NCI-H1105 treated with DMSO at 0.1 percent for 48 hours (cell line): ENCODE data around the gene PRR19.

Experiments
- DNase-seq: peaks from one replicate; lab custom pipeline; 2025; lab: John Stamatoyannopoulos, UW

Gene PRR19

GRCh38 chr19:42295831-42296525 is 6.0 kb upstream of the PRR19 start:
- DNase-seq = peak; percentile 62

GRCh38 chr19:42297039-42297438 is 4.9 kb upstream of the PRR19 start:
- DNase-seq = no peak

GRCh38 chr19:42303101-42303464 is 1.2 kb downstream of the PRR19 start:
- DNase-seq = no peak

DNA sequence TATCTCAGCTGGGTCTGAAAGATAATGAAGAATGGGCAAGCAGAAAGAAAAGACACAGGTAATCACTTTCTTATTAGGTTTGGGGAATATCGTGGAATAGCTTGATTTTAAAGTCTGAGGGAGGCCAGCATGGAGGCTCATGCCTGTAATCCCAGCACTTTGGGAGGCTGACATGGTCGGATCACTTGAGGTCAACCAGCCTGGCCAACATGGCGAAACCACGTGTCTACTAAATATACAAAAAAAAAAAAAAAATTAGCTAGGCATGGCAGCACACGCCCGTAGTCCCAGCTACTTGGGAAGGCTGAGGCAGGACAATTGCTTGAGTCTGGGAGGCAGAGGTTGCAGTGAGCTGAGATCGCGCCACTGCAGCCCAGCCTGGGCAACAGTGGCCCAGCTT is 1.9 kb downstream of the PRR19 start:
- no peak for DNase-seq

- DNase-seq = no peak
Observed at GRCh38 chr19:42306646-42307045, 4.7 kb downstream of the PRR19 start.

DNA sequence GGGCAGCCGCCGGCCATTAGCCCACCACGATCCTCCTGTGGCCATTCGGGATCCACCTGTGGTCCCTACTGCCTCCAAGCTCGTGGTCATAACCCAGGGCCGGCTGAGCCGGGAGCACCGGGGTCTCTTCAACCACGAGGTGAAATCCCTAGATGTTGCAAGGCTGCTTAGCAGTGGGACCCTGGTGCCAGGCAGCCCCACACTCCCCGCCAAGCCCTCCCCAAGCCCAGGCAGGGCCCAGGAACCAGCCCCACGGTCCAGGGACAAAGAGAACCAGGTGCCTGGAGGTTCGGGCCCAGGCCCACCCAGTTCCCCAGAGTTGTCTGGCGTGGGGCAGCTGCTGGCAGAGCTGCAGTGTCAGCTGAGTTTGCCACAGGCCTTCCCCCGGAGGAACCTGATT is 7.8 kb downstream of the PRR19 start:
- no peak for DNase-seq

DNA sequence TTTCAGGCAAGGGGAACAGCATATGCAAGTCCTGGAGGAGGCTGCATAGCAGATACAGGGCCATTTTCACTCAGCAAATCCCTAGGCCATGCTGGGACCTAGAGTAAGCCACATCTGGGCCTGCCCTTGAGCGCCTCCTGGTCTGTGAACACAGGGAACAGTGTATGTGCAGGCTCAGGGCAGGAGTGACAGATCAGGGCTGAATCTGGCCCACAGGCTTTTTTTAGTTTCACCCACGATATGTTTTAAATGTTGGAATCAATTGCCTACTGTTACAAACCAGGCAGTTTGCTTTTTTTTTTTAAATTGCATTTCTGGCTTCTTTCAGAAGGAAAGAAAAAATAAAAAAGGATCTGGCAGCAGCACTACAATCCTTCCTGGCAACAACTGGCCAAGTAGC is 9.7 kb downstream of the PRR19 start:
- DNase-seq = no peak

GRCh38 chr19:42312370-42312769 is 10.4 kb downstream of the PRR19 start:
- DNase-seq = no peak

DNA sequence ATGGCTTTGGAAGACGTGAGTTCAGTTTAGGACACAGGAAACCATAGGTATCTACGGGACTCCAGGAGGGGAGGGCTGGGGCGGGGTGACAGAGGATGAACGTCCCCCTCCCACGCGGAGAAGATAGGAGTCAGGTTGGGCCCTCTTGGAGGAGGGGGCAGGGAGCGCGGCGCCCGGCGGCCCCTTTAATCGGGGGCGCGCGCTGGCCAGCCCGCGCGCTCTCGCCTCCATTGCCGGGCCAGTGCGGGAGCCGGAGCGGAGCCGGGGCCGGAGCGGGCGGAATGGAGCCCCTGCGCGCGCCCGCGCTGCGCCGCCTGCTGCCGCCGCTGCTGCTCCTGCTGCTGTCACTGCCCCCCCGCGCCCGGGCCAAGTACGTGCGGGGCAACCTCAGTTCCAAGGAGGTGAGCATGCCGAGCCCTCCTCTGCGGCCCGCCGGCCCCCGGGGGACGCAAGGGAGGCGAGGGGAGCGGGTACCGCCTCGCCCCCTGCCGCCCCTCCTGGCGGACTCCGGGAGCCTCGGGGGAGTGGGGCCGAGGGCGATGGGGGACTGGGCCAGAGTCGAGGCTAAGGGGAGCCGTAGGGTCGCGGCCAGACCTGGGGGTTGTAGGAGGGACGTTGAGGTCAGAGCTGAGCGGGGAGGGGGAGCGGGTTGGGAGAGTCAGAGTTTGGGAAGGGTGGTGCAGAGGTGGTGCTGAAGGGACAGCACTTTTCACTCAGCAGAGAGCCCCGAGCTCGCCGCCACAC is 11.3 kb downstream of the PRR19 start, which contains the start of gene TMEM145:
TSS of gene TMEM145 (plus strand) at position 214 of the 744 bp plus-strand sequence. CDS start at position 282, 68 bp downstream.
- DNase-seq = peak; percentile 62

DNA sequence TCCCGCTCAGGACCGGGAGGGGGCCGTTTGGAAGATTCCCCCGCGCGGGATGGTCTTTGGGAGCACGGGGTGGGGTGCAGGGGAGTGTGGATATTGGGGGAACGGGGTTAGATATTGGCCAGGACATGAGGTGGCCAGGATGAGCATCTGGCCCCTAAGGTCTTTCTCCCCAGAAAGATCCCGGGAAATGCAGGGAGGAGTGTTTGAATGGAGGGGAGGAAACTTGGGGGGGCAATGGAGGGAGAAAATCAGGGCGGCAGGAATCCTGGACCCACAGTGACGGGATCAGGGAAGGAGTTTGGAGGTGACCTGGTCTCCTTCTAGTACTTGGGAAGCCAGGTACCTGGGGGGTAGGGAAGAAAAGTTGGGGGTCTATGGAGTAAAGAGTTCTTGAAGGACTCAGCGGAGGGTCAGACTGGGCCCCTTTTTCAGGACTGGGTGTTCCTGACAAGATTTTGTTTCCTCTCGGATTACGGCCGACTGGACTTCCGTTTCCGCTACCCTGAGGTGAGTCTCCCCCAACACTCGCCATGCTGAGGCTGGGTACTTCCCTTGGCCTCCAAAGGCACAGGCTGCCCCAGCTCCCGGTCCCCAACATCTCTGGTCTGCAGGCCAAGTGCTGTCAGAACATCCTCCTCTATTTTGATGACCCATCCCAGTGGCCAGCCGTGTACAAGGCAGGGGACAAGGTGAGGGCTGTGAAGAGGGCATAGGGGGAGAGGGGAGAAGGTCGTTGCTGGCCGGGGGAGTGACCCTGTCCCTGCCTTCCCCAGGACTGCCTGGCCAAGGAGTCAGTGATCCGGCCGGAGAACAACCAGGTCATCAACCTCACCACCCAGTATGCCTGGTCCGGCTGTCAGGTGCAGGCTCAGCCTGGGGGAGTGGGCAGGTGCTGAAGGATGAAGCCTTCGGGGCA is 12.2 kb downstream of the PRR19 start:
- no peak for DNase-seq

GRCh38 chr19:42315024-42315423 is 13.1 kb downstream of the PRR19 start:
- no peak for DNase-seq

DNA sequence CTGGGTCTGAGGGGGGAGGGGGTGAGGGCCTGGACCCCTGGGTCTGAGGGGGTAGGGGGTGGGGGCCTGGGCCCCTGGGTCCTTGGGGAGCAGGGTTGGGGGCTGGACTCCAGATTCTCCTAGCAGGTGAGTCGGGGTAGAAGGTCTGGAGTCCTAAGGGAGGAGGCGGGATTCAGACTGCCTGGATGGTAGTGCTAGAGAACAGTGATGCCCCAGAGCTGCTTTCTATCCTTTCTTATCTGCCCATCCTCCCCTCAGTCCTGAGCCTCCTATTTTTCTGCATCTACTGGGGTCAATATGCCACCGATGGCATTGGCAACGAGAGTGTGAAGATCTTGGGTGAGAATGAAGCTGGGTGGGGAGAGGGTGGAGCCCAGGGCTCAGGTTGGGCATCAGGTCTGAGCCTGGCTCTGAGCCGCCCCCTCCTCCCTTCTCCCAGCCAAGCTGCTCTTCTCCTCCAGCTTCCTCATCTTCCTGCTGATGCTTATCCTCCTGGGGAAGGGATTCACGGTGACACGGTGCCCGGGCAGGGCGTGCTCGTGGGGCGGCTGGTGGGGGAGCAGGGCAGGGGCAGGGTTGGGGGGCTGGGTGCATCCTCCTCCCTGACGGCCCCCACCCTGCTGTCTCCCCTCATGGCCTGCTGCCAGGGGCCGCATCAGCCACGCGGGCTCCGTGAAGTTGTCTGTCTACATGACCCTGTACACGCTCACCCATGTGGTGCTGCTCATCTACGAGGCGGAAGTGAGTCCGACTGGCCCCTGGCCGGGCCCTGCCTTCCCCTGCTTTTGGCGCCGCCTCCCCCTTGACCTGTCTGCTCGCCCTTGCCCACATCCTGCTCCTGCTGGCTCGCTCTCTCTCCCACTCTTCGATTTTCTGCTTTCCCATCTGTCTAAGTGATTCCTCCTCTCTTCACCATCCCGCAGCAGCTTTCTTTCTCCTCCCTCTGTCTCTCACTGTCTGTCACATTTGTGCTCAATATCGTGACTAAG is 14.6 kb downstream of the PRR19 start:
- no peak for DNase-seq

DNA sequence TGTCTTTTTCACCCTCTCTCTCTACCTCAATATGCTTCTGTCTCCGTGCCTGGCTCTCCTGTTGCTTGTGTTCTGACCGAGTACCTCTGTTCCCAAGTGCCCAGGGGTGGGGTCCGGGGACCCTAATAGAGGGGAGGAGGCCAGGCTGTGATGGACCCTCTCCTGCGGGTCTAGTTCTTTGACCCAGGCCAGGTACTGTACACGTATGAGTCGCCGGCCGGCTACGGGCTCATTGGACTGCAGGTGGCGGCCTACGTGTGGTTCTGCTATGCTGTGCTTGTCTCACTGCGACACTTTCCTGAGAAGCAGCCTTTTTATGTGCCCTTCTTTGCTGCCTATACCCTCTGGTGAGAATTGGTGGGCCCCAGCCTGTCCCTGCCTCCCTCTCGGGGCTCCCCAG is 15.6 kb downstream of the PRR19 start:
- DNase-seq = no peak

DNA sequence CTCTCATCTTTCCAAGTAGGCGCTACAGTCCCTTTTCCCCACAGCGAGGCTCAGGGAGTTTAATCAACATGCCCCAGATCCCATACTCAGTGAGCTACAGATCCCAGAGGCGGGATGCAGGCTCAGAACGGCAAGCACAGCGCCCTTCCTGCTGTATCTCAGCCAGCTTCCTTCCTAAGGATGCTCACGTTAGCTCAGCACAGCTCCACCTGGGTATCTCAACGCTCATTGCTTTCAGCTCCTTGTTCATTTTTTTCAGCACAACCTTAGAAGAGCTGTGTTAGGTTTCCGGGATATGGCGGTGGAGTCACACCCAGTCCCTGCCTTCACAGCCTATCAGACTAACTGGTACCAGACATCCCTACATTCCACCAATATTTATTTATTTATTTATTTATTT is 20.4 kb downstream of the PRR19 start:
- no peak for DNase-seq

DNA sequence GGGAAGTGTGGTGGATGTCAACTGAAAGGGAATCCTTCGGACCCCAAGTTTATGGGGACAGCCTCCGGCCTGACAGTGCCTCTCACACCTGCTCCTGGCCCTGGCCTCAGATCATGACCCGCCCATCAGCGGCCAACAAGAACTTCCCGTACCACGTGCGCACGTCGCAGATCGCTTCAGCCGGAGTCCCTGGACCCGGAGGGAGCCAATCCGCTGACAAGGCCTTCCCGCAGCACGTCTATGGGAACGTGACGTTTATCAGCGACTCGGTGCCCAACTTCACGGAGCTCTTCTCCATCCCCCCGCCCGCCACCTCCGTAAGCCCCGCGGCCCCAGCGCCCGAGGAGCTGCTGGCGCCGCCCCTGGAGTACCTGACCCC is 21.5 kb downstream of the PRR19 start:
- no peak for DNase-seq

DNA sequence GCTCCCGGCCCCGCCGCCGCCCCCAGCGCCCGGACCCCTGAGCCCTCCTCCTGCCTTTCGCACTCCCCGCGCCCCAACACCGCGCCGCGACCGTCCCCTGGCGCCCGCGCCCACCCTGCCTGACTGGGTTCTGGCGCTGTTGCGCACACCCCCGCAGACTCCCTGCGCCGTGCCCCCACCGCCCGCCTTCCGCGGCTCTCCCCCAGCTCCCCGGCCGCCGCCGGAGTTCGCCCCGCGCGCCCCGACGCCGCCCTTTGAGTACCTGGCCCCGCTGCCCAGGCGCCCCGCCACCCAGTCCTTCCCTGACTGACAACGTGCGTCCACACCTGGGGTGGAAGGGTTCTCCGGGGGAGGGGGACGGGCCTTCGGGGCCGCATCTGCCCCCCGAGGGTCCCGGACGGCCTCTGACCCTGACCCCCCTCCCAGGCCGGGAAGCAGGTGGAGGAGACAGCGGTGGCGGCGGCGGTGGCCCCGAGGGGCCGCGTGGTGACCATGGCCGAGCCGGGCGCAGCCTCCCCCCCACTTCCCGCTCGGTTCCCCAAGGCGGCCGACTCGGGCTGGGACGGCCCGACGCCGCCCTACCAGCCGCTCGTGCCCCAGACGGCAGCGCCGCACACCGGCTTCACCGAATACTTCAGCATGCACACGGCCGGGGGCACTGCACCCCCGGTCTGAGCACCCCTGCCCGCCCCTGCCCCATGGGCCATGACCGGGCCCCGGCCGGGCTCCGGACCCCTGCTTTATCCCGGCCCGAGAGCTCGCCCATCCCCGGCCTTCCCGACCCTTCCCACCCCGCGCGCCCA is 22.1 kb downstream of the PRR19 start:
- DNase-seq = no peak

DNA sequence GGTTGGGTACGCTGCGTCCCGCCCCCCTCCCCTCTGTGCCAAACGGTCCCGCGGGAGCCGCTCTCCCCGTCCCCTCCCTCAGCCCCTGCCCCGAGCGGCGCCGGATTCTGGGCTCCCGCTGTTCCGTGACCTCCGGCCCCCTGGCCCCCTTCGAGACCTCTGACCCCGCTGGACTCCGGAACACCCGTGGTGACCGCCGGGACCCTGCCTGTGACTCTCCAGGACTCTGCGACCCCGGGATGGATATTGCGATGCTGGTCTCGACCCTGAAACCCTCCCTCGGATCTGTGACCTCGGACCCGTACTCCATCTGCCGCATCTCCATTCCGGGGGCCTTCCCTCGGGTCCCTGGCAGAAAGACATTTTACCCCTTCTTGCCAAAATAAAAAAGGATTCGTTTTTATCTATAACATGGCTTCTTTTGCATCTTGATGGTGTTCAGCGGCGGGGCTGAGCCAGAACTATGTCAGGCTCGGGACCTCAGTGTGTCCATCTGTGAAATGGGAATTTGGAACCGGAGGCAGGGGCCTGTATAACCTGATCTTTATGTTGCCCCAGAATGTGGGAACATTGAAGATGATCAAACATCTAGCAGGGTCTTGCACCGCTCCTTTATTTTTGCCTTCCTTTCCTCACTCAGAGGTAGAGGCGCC is 22.8 kb downstream of the PRR19 start:
- no peak for DNase-seq

DNA sequence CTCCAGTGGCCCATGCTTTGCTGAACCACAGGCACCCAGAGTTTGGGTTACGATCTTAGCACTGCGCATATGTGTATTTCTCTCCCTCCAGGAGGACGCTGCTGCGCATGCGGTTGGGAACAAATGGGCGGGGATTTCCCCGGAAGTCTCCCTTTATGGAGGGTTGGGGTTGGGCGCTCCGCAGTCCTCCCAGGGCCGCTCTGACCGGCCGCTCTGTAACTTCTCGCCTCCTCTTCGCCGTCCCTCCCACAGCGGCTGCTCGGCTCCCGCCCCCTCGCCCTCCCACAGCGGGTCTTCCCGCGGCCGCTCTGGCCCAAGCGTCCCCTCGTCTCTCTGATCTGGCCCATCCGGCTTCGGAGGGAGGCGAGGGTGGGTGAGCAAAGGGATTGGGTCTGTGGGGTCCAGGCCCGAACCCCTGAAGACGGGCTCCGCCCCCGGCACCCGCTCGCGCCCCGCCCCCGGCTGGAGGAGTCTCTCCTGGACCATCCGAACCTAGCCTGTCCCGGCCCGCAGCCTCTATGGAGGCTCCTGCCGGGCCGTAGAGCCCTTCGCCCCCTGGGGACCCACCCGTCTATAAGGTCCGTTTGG is 23.5 kb downstream of the PRR19 start, which contains the start of gene MEGF8:
TSS of gene MEGF8 (plus strand) at position 328 of the 588 bp plus-strand sequence. CDS start 609 bp downstream, outside the sequence.
- DNase-seq = peak; percentile 99
